ENCODE measurements around the gene SRBD1. TPM values are rescaled to one million over a fixed set of nuclear protein-coding genes. Genes with fewer than 3 reads are reported as not detected.

Gene SRBD1
- total and polyA plus RNA-seq, 2 of the 8 experiments (the other 6 are each of a cell fraction or from before 2014, with no cell fraction given): 4.6 to 20.0 TPM

GRCh38 chr2:45390861-45391260 is 220.2 kb downstream of the SRBD1 start (continued):
- no peak for TF ChIP-seq TAF7 (optimal IDR thresholded peaks at IDR 0.05; ENCODE audit: borderline replicate concordance, low read depth, low read length)
- TF ChIP-seq SP2 (IDR thresholded peaks at IDR 0.05; ENCODE audit: low read length): no peak

All from H1 (cell line).